Measurements from ENCODE around the gene KPNA5.

Gene KPNA5

DNA sequence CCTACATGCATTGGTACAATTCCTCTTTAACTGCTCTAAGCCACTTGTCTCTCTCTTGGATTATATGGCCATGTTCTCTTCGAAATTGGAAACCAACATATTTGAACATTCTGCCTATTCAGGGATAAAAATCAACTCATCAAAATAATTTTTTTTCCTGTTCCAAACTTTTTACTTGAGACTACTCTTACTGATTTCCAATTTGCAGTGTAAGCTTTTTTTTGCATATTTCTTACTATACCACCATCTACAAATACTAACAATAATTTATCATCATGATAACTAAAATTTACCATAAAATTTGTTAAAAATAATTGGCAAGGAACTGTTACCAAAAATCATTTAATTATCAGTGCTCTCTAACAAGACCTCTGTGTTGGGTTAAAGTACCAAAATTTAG, 91.4 kb downstream of the KPNA5 start:
- TF ChIP-seq CTCF (conservative IDR thresholded peaks at IDR 0.05; ENCODE audit: control insufficient read depth, insufficient read depth, low read depth, low read length), result no peak
- no peak for DNase-seq (ENCODE audit: low read depth)

GRCh38 chr6:116773886-116774285, 92.9 kb downstream of the KPNA5 start:
- no peak for DNase-seq (ENCODE audit: low read depth)
- TF ChIP-seq CTCF (conservative IDR thresholded peaks at IDR 0.05; ENCODE audit: control insufficient read depth, insufficient read depth, low read depth, low read length), result no peak
- no peak overlapping the region for H3K4me3 ChIP-seq (ENCODE audit: control insufficient read depth, low read depth, low read length)

More for the DNA sequence above, 91.4 kb downstream of the KPNA5 start:
- no peak overlapping the region for H3K4me3 ChIP-seq (ENCODE audit: control insufficient read depth, low read depth, low read length)

DNA sequence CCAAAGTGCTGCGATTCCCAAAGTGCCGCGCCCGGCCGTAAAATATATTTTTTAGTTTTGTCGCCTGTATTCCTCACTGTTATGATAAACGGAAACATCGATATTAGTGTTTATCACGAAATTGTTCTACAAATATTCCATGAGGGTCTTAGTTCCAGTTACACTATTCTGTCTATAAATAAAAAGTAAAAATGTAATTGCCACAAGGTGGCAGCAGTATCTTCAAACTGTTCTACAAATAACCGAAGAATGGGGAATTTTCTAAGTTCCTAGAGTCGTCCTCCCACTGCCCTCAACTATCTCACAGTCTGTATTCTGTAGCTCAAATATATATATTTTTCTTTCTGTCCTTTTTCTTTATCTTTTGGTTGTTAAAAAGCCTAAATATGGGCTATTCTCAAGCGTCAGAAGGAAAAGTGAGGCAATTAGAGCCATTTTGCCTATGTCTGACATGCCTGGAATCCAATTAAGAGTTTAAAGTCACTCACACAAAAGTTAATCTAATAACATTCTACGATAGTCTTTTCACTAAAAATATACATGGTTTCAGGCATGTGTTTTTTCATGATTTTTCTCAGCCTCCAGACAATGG, 98.7 kb downstream of the KPNA5 start:
- H3K4me3 ChIP-seq (ENCODE audit: control insufficient read depth, low read depth, low read length), result no peak overlapping the region
- DNase-seq (ENCODE audit: low read depth), result peak; percentile 52
- peak; percentile 46 for TF ChIP-seq CTCF (conservative IDR thresholded peaks at IDR 0.05; ENCODE audit: control insufficient read depth, insufficient read depth, low read depth, low read length)

DNA sequence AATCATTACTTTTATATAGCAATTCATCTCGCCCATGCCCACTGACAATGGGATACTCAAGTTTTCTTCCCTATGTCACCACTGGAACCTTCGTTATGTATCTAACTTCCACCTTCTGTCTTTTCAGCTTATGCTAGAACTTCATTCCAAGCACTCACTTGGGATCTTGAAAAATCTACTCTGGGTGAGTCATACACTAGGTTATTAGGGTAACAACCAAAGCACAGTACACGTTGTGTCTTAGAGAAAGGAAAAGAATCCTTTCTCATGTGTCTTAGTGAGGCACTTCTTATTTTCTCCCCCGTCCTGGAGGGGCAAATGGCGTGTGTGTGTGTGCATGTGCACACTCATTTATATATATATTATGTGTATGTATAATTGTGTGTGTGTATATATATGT, 102.8 kb downstream of the KPNA5 start:
- TF ChIP-seq CTCF (conservative IDR thresholded peaks at IDR 0.05; ENCODE audit: control insufficient read depth, insufficient read depth, low read depth, low read length), result no peak
- no peak overlapping the region for H3K4me3 ChIP-seq (ENCODE audit: control insufficient read depth, low read depth, low read length)
- DNase-seq (ENCODE audit: low read depth), result peak; percentile 28
